ENCODE measurements around the gene KATNIP. TPM values are rescaled to one million over a fixed set of nuclear protein-coding genes. Genes with fewer than 3 reads are reported as not detected.

Gene KATNIP
- total and polyA plus RNA-seq, 11 donors = 5.8 to 26.3 (median 17.5) TPM

DNA sequence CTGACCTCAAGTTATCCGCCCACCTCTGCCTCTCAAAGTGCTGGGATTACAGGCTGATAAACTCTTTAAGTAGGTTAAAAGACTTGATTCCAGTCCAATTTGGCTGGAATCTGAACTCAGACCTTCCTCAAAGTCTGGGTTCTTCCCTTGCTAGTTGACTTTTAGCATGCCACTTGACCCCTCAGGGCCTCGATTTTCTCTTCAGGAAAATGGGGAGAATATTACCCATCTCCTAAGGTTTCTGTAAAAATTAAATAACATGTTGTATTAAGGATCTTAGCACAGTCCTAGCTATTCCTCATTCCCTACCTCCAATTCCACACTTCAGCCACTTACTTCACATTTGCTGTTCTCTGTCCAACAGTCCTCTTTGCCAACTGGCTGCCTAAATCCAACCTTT is 2.1 kb upstream of the KATNIP start:
- ATAC-seq = no peak
- 75 to 87% (median 84%) methylated on average over 2 of the region's 2 CpGs for WGBS, 4 donors
- Histone ChIP-seq H3K27me3 (no peaks in the 10 kb centered on the region), H3K36me3 (peaks cover 0 to 38% (median 29%) of the 10 kb centered on the region in 9 donors), H3K9me3 (no peaks in the 10 kb centered on the region), H3K4me1 (peaks cover 4 to 44% (median 36%) of the 10 kb centered on the region in 12 donors), H3K4me3 (peak overlapping the region in 3 of 12 donors; percentile 4 to 89 (median 63)), H3K27ac (peak overlapping the region in 5 of 12 donors; percentile 5 to 89 (median 44))
- DNase-seq = no peak
- intact Hi-C loops (cut with DNase I) = no loop called here
- no peak for TF ChIP-seq POLR2A (IDR thresholded peaks at IDR 0.05)
- TF ChIP-seq, protein P1, sequence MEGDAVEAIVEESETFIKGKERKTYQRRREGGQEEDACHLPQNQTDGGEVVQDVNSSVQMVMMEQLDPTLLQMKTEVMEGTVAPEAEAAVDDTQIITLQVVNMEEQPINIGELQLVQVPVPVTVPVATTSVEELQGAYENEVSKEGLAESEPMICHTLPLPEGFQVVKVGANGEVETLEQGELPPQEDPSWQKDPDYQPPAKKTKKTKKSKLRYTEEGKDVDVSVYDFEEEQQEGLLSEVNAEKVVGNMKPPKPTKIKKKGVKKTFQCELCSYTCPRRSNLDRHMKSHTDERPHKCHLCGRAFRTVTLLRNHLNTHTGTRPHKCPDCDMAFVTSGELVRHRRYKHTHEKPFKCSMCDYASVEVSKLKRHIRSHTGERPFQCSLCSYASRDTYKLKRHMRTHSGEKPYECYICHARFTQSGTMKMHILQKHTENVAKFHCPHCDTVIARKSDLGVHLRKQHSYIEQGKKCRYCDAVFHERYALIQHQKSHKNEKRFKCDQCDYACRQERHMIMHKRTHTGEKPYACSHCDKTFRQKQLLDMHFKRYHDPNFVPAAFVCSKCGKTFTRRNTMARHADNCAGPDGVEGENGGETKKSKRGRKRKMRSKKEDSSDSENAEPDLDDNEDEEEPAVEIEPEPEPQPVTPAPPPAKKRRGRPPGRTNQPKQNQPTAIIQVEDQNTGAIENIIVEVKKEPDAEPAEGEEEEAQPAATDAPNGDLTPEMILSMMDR (IDR thresholded peaks at IDR 0.05) = no peak

DNA sequence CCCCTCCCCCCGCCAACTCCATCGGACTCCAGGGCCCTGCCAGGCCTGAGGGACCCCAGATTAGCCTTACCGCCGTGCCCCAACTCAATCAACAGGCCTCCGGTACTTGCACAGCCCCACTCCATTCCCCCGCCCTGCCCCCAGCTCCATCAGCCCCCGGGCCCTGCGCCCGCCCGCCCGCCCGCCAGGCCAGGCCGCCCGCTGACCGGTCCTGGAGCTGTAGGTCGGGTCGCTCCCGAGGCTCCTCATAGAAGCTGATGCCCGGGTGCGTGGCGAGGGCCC is 539 bp upstream of the KATNIP start:
- ATAC-seq (peak; percentile 16 to 64 (median 56)), DNase-seq (peak in 1 of 5 donors; percentile 31)
- no peak for TF ChIP-seq POLR2A (IDR thresholded peaks at IDR 0.05)
- TF ChIP-seq, protein P1 (IDR thresholded peaks at IDR 0.05) = no peak
- Histone ChIP-seq H3K27me3 (no peaks in the 10 kb centered on the region), H3K27ac (peak overlapping the region; percentile 48 to 90 (median 81)), H3K36me3 (peaks cover 0 to 22% (median 13%) of the 10 kb centered on the region in 9 donors), H3K4me3 (peak overlapping the region; percentile 61 to 97 (median 82)), H3K9me3 (no peaks in the 10 kb centered on the region), H3K4me1 (peaks cover 4 to 44% (median 36%) of the 10 kb centered on the region in 12 donors)
- 0 to 2% (median 1%) methylated on average over 6 to 21 of the region's 21 CpGs for WGBS, 4 donors
- intact Hi-C loops (cut with DNase I) = loop anchor here in 1 of 10 donors (1.0 kb wide), 1 partner anchor 28 kb away; no protein-coding TSS in a partner anchor

DNA sequence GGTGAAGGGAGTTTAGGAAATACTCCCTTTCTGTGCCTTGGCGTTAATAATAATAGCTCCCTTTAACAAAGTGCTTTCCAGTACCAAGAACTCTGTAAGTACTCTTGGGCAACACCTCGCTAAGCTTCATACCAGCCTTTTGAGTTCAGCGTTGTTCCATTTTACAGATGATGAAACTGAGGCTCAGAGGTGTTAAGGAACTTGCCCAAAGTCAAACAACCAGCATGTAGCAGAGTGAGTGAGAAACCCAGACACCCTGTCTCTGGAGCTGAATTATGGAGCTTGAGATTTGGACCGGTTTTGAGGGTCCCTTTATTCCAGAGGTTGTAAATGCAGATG is 607 bp downstream of the KATNIP start:
- H3K4me1 ChIP-seq = peaks cover 4 to 44% (median 36%) of the 10 kb centered on the region in 12 donors
- no peak for TF ChIP-seq POLR2A (IDR thresholded peaks at IDR 0.05)
- TF ChIP-seq, protein P1 (IDR thresholded peaks at IDR 0.05) = no peak

DNA sequence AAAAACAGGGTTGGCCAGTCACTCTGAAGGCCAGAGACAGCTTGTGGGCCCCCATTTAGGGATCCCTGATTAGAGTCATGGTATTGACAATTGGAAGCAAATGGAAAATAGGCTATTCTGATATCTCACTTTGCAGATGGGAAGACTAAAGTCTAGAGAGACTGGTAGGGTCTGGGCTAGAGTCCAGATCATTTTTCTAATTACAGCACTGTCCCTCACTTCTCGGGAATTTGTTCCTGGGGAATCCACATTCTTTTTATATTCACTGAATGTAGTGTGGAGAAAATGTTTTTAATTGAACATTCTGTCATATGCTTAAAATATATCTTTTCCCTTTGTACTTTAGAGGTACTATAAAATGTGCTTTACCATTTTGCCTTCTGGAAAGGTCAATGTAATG is 1.1 kb downstream of the KATNIP start:
- 4 to 19% (median 11%) methylated on average over 1 of the region's 1 CpG for WGBS, 4 donors
- DNase-seq (no peak), ATAC-seq (peak in 1 of 4 donors; percentile 9)
- H3K4me3 ChIP-seq = peak overlapping the region in 8 of 12 donors; percentile 63 to 97 (median 88)
- H3K27ac ChIP-seq = peak overlapping the region in 9 of 12 donors; percentile 30 to 90 (median 83)
- no peaks in the 10 kb centered on the region for H3K9me3 ChIP-seq
- intact Hi-C loops (cut with DNase I) = no loop called here
- no peak for TF ChIP-seq POLR2A (IDR thresholded peaks at IDR 0.05)
- H3K4me1 ChIP-seq = peaks cover 4 to 44% (median 36%) of the 10 kb centered on the region in 12 donors
- no peaks in the 10 kb centered on the region for H3K27me3 ChIP-seq
- H3K36me3 ChIP-seq = peaks cover 0 to 6% (median 0%) of the 10 kb centered on the region in 9 donors

More for the DNA sequence above, 607 bp downstream of the KATNIP start:
- no peak for DNase-seq
- H3K9me3 ChIP-seq = no peaks in the 10 kb centered on the region
- H3K27me3 ChIP-seq = no peaks in the 10 kb centered on the region
- 33 to 52% (median 44%) methylated on average over 4 of the region's 4 CpGs for WGBS, 4 donors
- no peak for ATAC-seq
- peak overlapping the region; percentile 30 to 90 (median 82) for H3K27ac ChIP-seq
- intact Hi-C loops (cut with DNase I) = no loop called here
- H3K4me3 ChIP-seq = peak overlapping the region; percentile 61 to 97 (median 82)
- peaks cover 0 to 11% (median 2%) of the 10 kb centered on the region in 9 donors for H3K36me3 ChIP-seq

DNA sequence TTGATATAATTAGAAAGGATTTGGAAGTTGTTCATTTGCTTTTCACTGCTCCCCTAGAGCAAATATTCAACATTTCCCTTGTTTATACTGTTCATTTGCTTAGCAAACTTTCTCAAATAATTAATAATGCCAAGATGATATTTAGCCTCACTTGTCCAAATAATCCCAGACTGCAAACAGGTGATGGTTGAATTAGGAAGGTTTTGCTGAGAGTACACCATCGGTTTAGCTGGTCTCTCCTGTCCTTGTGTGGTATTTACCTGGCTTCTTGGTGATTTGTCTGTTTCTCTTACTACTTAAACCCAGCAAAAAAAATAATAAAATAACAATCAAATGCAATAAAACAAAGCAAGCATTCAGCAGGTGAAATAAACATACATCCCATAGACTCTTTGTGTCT is 6.5 kb downstream of the KATNIP start:
- WGBS, 4 donors = 97 to 100% (median 98%) methylated on average over 1 of the region's 1 CpG

More for the DNA sequence above, 6.5 kb downstream of the KATNIP start:
- H3K4me3 ChIP-seq = no peak overlapping the region
- no peaks in the 10 kb centered on the region for H3K27me3 ChIP-seq
- DNase-seq (no peak), ATAC-seq (no peak)
- H3K27ac ChIP-seq = no peak overlapping the region
- peaks cover 0 to 17% (median 3%) of the 10 kb centered on the region in 12 donors for H3K4me1 ChIP-seq
- intact Hi-C loops (cut with DNase I) = no loop called here
- H3K9me3 ChIP-seq = no peaks in the 10 kb centered on the region
- no peak for TF ChIP-seq POLR2A (IDR thresholded peaks at IDR 0.05)
- TF ChIP-seq, protein P1 (IDR thresholded peaks at IDR 0.05) = no peak
- peaks cover 0 to 8% (median 0%) of the 10 kb centered on the region in 9 donors for H3K36me3 ChIP-seq

Data from heart left ventricle (tissue), 16 donors.